HG02884 (cell line): ENCODE measurements around the gene CCS.
A peak's percentile ranks its signal among the peaks of the same experiment; 100 is the strongest.
"Not testable (repeated sequence)": the region's sequence is repeated elsewhere in the genome, so short reads cannot be mapped to it uniquely, and the experiment has no call there.

Source experiments
- ATAC-seq: cut with Tn5 transposase; IDR thresholded peaks from one replicate; pipeline ENCODE4 v1.9.1; 2021; ENCODE audit warnings: mild to moderate bottlenecking, moderate library complexity; ENCODE audit not compliant: unreplicated experiment

Gene CCS

DNA sequence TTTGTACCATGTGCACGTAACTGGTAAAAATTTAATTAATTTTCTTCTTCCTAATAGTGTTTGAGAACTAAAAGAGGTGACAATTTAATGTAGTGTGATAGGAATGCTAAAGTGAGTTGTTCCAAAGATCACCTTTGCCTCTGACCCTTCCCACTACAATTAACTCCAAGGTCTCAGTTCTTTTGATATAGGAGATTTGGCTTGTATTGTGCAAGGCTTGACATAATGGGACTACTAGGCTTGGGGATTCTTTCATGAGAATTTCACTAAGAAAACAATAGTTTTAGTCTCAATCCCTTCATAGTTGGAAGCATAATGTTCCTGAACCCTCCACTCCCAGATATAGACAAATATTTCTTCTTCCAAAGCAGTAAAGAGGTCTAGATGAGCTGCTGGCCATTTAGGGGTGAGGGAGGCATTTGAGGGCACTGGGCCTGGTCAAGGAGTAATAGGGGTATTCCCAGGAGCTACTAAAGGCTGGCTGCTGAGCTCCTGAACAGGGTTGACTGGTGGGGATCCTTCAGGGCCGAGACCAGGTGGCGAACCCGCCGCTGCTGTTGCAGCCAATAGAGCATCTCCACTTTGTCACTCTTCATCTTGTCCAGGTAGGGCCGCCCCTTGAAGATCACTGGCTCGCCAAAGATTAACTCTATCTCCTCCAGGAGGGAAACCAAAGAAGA lies 2.8 kb upstream of the CCS start:
- ATAC-seq, result no peak

DNA sequence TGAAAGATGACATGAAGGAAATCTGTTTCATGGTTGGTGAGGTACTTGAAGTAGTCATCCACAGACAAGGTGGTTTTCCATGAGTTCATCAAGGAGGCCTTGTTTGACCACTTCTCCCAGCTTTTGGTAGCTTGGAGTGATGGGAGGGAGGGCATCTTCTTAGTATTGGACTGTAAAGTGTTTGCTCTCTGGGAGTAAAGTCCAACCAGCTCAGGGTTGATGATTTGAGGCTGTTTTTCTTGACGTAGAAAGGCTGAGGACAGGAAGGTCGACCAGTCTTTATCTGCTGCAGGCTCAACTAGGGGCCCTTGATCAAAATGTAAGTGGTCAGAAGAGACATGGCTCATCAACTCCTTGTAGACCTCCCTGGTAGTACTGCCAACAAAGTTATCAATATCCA lies 1.8 kb upstream of the CCS start:
- no peak for ATAC-seq

DNA sequence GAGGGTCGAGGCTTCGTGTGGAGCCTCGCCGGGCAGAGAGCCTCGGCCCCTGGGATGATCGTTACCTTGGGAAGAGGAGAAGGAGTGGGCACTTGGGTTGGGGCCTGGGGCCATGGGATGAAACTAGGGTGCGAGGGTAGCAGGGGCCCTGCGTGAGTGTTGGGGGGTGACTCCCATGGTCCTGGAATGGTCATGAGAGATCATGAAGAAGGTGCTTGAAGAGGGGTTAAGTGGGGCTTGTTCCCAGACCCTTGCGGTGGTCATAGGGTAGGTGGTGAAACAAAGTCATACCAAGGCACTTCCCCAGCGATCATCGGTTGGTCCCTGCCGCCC lies 284 bp downstream of the CCS start:
- no peak for ATAC-seq

DNA sequence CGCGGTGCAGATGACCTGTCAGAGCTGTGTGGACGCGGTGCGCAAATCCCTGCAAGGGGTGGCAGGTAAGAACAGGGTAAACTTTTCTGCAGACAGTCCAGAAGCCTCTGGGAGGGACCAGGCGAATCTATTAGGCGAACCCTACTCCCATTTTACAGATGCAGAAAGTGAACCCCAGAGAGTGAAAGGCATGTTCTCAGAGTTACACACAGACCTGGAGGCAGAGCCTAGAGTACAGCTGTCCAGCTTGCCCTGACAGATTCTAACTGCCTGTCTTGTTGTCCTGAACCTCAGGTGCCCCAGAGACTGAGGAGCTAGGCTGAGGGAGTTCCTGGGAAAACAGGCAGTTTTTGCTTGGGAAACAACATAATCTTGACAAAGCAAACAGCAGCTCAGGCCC lies 665 bp downstream of the CCS start:
- no peak for ATAC-seq

DNA sequence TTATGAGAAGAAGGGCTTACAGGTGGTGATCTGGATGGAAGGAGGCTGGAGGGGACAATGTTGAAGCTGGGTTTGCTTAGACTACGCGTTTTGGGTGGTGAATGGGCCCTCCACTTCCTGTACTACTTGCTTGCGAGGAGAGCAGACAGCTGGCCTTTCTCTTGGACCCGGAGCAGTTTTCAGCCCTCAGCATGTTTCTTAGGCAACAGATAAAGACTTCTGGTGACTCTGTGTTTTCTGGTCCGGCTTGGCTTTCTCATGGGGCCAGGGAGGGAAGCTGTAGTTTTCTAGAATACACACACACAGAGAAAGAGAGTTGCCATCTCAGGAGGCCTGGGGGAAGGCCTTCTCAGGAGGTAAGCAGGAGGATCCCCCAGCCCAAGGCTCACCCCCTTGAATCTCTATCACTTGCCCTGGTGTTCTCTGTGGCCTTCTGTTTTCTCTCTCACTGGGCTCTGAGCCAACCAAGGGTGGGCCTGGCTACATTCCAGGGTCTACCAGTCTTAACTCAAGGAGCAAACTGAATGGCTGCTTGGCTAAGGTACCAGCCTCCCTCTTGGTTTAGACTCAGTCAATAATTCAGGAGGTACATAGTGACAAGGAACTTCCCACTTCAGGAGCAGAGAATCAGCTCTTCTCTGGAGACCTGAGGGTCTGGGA lies 2.4 kb downstream of the CCS start:
- ATAC-seq, result no peak

DNA sequence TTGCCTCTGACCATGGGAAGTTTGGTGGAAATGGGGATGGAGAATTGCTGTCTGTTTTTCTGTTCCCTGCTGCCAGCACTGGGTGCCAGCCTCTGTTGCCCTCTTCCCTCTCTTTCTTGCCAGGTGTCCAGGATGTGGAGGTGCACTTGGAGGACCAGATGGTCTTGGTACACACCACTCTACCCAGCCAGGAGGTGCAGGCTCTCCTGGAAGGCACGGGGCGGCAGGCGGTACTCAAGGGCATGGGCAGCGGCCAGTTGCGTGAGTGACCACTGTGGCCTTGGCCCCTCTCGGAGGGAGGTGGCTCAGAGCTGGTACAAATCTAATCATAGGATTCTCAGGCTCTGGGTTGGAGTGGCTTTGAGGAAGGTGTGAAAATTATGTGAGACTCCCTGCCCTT lies 6.0 kb downstream of the CCS start:
- no peak for ATAC-seq

DNA sequence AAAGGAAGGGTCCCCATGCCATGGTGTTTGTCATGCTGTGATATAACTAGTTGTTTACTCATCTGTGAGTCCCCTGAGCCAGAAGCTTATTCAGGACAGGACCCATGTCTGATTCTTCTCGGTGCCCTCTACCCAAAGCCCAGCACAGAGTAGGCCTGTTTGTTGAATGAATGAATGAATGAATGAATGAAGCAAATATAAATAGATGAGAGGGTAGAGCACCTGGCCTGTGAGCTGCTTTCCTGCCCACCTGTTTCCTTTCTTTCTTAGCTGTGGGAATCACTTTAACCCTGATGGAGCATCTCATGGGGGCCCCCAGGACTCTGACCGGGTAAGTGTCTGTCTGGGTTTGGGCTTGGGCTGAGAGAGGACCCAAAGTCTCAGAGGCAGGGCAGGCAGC lies 7.2 kb downstream of the CCS start:
- ATAC-seq, result no peak

DNA sequence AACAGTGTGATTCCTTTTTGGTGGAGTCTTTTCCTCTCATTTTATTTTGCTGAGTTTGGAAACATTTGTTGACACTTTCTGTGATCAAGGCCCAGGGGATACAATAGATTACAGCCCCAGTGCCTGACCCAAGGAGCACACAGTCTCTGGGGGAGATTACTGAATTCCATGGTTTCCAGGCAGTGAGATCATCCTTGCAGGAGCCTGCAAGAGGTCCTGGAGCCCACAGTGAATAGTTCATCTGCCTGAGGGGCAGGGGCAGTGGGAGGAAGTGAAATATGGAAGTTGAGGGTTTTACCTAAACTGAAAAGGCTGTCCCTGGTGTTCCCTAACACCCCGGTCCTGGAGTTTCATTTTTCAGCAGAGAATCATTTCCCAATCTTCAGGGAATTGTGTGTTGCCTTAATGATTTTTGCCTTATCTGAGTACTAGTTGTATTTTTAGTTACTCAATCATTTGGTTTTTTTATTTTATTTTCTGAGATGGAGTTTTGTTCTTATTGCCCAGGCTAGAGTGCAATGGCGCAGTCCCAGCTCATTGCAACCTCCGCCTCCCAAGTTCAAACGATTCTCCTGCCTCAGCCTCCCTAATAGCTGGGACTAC lies 7.7 kb downstream of the CCS start:
- no peak for ATAC-seq

DNA sequence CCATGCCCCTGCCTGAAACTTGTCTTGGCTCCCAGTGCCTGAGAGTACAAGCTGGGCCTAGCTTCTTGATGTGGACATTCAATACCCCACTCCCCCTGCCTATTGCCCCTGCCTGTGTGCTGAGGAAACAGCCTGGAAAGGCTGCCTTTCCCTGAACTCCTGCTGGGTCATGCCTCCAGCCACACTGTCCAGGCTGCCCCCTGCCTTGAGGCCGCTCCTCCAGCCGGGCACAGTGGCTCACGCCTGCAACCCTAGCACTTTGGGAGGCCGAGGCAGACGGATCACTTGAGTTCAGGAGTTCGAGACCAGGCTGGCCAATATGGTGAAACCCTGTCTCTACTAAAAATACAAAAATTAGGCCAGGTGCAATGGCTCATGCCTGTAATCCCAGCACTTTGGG lies 10.1 kb downstream of the CCS start:
- ATAC-seq, result no peak

DNA sequence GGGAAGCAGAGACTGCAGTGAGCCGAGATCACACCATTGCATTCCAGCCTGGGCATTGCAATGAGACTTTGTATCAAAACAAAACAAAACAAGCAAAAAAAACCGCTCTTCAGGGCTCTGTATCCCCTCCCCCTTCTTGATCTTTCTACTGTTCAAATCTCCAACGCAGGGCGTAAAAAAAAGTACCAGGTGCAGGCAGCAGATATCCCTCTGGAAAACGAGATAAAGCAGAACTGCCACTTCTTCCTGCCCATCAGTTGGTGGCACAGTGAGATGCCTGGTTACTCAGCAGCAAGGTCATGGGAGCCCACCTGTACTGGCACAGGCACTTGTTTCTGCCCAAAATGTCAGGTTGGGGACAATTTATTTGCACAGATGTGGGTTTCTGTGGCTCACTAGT lies 11.2 kb downstream of the CCS start:
- ATAC-seq, result no peak

DNA sequence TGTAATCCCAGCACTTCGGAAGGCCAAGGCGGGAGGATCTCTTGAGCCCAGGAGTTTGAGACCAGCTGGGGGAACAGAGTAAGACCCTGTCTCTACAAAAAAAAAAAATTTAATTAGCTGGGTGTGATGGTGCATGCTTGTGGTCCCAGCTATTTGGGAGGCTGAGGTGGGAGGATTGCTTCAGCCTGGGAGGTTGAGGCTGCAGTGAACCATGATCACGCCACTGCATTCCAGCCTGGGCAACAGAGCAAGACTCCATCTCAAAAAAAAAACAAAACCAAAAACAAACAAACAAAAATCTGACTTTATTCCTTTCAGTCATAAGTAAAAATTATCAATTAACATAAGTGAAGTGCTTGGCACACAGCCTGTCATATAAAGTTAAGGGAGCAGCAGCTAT lies 13.6 kb downstream of the CCS start:
- not testable (repeated sequence) for ATAC-seq

DNA sequence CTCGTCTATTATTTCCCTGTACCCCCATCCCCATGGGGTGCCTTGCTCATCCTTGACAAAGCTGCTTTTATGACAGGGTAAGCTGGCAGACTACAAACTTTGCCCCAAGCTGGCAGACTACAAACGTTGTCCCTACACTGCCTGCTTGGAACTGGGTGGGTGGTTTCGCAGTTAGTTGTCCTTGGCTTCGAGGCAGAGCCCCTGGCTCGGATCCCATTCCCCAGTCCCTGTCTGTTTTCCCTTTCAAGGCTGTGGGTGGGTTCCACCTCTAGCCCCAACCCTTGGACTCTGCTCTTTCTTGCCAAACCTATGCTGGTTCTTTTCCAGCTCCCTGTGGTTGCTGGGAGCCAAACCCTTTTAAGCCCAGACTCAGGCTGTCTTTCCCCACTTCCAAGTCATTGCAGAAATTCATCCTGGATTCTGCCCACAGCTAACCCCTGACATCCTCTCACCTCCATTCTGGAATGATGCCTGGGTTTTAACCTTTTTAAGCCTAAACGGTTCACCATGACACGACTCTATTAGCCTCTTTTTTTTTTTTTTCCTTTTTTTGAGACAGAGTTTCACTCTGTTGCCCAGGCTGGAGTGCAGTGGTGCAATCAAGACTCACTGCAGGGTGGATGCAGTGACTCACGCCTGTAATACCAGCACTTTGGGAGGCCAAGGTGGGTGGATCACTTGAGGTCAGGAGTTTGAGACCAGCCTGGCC lies 14.3 kb downstream of the CCS start:
- ATAC-seq, result no peak

DNA sequence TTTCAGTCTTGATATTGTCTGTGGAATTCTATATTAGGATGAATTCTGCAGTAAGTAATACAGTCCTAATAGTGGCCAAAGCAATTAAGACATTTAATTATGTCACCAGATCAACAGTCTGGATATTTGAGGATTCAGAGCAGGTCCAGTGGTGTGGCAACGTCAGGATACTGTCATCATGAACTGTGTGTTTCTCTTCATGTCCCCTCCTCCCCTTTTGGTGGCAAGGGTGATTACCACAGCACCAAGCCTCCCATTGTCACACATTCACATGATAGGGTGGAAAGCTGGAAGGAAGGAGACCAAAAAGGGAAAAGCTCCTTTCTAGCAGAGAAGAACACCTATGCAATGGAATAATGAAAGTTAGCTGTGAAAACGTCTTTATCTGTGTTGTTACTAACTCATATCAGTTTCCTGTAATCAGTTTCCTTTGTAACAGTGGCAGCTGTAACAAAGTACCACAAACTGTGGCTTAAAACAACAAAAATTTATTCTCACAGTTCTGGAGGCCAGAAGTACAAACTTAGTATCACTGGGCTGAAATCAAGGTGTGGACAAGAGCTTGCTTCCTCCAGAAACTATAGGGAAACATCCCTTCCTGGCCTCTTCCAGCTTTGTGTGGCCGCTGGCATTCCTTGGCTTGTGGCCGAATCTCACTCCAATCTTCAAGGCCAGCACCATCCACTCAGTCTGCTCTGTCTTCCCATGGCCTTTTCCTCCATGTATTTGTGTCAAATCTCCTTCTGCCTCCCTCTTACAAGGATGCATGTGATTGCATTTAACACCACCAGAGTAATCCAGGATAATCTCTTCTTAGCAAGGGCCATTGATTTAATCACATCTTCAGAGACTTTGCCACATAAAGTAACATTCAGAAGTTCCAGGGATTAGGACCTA lies 17.0 kb downstream of the CCS start:
- no peak for ATAC-seq

DNA sequence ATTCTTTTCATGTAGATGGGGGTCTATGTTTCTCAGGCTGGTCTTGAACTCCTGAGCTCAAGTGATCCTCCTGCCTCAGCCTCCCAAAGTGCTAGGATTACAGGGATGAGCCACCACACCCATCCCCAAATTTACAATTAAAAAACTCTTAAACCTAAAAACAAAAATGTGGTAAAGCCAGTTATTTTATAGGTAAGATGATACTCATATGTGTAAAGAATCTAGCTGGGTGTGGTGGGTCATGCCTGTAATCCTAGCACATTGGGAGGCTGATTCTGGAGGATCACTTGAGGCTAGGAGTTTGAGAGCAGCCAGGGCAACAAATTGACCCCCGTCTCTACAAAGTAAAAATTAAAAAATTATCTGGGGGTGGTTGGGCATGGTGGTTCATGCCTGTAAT lies 19.5 kb downstream of the CCS start:
- no peak for ATAC-seq

DNA sequence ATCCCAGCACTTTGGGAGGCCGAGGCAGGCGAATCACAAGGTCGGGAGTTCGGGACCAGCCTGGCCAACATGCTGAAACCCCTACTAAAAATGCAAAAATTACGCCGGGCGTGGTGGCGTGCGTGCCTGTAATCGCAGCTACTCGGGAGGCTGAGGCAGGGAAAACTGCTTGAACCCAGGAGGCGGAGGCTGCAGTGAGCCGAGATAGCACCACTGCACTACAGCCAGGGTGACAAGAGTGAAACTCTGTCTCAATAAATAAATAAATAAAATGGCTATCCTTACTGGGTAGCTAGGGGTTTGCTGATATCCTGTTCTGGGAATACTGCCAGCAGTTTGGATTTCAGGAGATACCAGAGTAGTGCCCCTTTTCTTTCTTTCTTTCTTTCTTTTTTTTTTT lies 21.1 kb downstream of the CCS start:
- no peak for ATAC-seq

DNA sequence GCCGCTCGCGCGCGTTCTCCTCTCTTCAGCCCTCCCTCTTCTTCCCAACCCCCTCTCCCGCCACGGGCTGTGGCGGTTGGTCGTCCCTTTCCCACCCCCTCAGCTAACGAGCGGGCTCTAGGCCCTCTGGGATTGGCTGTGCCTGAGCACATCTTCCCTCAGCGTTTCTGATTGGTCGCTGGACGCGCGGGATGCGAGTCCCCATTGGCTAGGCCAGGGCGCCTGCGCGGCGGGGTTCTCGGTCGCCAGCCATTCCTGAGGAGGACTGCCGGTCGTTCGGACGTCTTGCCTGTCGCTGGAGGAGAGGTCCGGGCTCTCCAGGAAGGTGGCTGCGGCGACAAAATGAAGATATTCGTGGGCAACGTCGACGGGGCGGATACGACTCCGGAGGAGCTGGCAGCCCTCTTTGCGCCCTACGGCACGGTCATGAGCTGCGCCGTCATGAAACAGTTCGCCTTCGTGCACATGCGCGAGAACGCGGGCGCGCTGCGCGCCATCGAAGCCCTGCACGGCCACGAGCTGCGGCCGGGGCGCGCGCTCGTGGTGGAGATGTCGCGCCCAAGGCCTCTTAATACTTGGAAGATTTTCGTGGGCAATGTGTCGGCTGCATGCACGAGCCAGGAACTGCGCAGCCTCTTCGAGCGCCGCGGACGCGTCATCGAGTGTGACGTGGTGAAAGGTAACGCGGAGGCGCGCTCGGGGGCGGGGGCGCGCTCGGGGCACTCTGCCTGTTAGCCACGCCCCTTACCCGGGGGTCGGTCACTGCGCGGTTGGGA lies 23.6 kb downstream of the CCS start, which contains the start of gene RBM14:
TSS of gene RBM14 (plus strand) at position 252 of the 776 bp plus-strand sequence. CDS start at position 343, 91 bp downstream.
- peak; percentile 90 for ATAC-seq

DNA sequence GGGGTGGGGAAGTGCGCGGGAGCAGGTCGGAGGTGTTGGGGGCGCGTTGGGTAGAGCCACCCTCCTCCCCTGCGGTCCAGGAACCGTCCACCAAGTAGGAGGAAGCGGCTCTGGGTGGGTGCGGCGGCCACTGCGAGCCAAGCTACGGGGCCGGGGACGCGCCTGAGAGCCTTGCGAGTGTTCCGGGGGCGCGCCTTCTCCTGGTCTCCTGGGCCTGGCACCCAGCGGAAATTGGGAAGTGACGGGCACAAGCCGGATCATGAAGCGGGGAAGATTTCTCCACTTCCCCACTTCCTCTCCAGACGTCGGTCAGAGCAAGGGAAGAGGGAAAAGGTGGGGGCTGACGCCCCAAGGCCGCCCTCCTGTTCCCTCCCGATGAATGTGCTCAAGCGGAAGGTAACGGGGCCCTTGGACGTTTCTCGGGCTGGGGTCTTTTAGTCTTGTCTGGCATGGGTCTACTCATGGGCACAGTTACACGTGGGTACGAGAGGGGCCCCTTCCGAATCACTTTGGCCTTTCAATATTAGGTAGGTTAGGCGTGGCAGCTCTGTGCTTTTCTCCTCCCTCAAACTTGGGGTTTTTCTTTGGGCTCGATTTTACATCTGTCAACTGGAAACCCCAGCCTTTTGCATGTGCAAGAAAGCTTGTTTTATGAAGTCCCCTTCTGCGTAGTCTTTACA lies 24.3 kb downstream of the CCS start:
- ATAC-seq, result no peak

DNA sequence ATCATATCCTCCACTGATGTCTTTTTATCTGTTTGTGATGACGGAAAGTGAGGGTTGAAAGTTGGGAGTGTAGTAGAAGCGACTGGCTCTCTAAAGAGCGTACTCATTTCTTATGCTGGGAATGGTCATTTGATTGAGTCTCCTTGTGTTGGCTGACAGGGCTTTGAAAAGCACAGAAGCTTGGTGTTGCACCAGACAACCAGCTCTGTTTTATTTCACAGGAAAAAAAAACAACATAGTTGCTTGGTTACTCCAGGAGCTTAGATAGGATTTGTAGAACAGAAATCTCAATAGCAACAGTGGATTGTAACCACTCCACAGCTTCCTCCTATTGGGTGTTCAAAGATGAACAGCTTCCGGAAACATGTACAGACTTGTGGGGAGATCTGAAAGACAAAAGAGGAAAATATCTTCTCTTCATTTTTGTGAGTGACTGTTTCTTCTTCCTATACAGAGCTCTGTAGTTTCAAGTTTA lies 26.1 kb downstream of the CCS start:
- ATAC-seq, result no peak

DNA sequence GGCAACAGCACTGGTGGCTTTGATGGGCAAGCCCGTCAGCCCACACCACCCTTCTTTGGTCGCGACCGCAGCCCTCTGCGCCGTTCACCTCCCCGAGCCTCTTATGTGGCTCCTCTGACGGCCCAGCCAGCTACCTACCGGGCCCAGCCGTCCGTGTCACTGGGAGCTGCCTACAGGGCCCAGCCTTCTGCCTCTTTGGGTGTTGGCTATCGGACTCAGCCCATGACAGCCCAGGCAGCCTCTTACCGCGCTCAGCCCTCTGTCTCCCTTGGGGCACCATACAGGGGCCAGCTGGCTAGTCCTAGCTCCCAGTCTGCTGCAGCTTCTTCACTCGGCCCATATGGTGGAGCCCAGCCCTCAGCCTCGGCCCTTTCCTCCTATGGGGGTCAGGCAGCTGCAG lies 31.5 kb downstream of the CCS start:
- ATAC-seq, result no peak
